Measurements from ENCODE around the gene RBMS3. TPM values are rescaled to one million over a fixed set of nuclear protein-coding genes. Genes with fewer than 3 reads are reported as not detected.

Gene RBMS3
- total and polyA plus RNA-seq, 2 experiments from 2014 or later, result 3.2 to 7.4 TPM

DNA sequence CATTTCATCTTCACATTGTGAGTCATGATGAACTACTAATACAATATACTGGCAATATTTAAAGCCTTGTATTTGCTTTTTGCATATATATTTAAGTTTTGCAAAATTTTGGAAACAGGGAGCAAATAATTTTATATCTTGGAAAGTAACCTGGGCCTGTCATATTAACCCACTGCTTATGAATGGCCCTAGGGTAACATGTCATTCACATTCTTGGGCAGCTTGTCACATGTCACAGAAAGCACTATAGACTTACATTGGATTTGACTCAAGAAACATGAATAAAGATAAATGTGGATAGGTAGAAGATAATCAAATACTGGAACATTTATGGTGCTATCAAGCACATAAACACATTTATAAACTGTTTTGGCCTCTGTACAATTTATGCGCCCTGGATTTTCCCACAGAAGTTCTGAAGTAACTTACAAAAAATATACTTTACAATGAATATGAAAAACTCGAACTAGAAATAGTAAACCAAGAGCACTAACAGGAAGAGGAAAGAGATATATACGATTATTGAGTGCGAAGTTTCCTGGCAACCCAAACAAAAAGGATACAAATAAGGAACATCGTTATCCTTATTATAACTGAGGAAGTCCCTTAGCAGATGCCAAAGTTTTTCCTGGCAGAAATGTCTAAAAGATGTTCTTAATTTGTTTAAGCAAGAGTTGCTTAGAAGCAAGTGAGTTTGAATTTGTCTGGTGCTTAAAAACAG lies 257.2 kb downstream of the RBMS3 start:
- no peak for ATAC-seq
- H3K4me3 Mint-ChIP-seq, result no peak overlapping the region

More for the DNA sequence above, 257.2 kb downstream of the RBMS3 start:
- no peak for DNase-seq (ENCODE audit: low spot score)
- peaks cover 3% of the 10 kb centered on the region for H3K27me3 Mint-ChIP-seq (ENCODE audit: insufficient read depth, low read depth, poor library complexity)
- Histone ChIP-seq H3K4me2 (no peak overlapping the region), H3K79me2 (replicated peaks; ENCODE audit: insufficient read depth) (no peaks in the 10 kb centered on the region), H3K27me3 (ENCODE audit: insufficient read depth) (no peaks in the 10 kb centered on the region), H3F3A (replicated peaks; ENCODE audit: low read depth) (no peaks in the 10 kb centered on the region), H4K20me1 (replicated peaks; ENCODE audit: insufficient read depth) (no peaks in the 10 kb centered on the region), H3K36me3 (ENCODE audit: insufficient read depth) (no peaks in the 10 kb centered on the region), H3K4me3 (no peak overlapping the region), H3K9me2 (ENCODE audit: insufficient read depth) (no peaks in the 10 kb centered on the region), H2AFZ (no peak overlapping the region), H3K4me1 (ENCODE audit: insufficient read depth) (no peaks in the 10 kb centered on the region), H3K27ac (ENCODE audit: low read depth) (no peak overlapping the region)
- H3K27ac Mint-ChIP-seq, result no peak overlapping the region
- peaks cover 5% of the 10 kb centered on the region; the same call in 2 of the 3 replicates for H3K4me1 Mint-ChIP-seq
- no peaks in the 10 kb centered on the region for H3K36me3 Mint-ChIP-seq (ENCODE audit: low read depth)
- TF ChIP-seq, protein P1, sequence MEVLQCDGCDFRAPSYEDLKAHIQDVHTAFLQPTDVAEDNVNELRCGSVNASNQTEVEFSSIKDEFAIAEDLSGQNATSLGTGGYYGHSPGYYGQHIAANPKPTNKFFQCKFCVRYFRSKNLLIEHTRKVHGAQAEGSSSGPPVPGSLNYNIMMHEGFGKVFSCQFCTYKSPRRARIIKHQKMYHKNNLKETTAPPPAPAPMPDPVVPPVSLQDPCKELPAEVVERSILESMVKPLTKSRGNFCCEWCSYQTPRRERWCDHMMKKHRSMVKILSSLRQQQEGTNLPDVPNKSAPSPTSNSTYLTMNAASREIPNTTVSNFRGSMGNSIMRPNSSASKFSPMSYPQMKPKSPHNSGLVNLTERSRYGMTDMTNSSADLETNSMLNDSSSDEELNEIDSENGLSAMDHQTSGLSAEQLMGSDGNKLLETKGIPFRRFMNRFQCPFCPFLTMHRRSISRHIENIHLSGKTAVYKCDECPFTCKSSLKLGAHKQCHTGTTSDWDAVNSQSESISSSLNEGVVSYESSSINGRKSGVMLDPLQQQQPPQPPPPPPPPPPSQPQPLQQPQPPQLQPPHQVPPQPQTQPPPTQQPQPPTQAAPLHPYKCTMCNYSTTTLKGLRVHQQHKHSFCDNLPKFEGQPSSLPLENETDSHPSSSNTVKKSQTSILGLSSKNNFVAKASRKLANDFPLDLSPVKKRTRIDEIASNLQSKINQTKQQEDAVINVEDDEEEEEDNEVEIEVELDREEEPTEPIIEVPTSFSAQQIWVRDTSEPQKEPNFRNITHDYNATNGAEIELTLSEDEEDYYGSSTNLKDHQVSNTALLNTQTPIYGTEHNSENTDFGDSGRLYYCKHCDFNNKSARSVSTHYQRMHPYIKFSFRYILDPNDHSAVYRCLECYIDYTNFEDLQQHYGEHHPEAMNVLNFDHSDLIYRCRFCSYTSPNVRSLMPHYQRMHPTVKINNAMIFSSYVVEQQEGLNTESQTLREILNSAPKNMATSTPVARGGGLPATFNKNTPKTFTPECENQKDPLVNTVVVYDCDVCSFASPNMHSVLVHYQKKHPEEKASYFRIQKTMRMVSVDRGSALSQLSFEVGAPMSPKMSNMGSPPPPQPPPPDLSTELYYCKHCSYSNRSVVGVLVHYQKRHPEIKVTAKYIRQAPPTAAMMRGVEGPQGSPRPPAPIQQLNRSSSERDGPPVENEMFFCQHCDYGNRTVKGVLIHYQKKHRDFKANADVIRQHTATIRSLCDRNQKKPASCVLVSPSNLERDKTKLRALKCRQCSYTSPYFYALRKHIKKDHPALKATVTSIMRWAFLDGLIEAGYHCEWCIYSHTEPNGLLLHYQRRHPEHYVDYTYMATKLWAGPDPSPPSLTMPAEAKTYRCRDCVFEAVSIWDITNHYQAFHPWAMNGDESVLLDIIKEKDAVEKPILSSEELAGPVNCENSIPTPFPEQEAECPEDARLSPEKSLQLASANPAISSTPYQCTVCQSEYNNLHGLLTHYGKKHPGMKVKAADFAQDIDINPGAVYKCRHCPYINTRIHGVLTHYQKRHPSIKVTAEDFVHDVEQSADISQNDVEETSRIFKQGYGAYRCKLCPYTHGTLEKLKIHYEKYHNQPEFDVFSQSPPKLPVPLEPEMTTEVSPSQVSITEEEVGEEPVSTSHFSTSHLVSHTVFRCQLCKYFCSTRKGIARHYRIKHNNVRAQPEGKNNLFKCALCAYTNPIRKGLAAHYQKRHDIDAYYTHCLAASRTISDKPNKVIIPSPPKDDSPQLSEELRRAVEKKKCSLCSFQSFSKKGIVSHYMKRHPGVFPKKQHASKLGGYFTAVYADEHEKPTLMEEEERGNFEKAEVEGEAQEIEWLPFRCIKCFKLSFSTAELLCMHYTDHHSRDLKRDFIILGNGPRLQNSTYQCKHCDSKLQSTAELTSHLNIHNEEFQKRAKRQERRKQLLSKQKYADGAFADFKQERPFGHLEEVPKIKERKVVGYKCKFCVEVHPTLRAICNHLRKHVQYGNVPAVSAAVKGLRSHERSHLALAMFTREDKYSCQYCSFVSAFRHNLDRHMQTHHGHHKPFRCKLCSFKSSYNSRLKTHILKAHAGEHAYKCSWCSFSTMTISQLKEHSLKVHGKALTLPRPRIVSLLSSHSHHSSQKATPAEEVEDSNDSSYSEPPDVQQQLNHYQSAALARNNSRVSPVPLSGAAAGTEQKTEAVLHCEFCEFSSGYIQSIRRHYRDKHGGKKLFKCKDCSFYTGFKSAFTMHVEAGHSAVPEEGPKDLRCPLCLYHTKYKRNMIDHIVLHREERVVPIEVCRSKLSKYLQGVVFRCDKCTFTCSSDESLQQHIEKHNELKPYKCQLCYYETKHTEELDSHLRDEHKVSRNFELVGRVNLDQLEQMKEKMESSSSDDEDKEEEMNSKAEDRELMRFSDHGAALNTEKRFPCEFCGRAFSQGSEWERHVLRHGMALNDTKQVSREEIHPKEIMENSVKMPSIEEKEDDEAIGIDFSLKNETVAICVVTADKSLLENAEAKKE (CRISPR knock-in tag; IDR thresholded peaks at IDR 0.05), result no peak
- TF ChIP-seq EZH2 (IDR thresholded peaks at IDR 0.05; ENCODE audit: low read depth, unreplicated experiment), result no peak
- TF ChIP-seq STAT1 (IDR thresholded peaks at IDR 0.05; ENCODE audit: unreplicated experiment), result no peak
- no peak for TF ChIP-seq POLR2AphosphoS5 (IDR thresholded peaks at IDR 0.05; ENCODE audit: low read depth)
- TF ChIP-seq, protein P2, sequence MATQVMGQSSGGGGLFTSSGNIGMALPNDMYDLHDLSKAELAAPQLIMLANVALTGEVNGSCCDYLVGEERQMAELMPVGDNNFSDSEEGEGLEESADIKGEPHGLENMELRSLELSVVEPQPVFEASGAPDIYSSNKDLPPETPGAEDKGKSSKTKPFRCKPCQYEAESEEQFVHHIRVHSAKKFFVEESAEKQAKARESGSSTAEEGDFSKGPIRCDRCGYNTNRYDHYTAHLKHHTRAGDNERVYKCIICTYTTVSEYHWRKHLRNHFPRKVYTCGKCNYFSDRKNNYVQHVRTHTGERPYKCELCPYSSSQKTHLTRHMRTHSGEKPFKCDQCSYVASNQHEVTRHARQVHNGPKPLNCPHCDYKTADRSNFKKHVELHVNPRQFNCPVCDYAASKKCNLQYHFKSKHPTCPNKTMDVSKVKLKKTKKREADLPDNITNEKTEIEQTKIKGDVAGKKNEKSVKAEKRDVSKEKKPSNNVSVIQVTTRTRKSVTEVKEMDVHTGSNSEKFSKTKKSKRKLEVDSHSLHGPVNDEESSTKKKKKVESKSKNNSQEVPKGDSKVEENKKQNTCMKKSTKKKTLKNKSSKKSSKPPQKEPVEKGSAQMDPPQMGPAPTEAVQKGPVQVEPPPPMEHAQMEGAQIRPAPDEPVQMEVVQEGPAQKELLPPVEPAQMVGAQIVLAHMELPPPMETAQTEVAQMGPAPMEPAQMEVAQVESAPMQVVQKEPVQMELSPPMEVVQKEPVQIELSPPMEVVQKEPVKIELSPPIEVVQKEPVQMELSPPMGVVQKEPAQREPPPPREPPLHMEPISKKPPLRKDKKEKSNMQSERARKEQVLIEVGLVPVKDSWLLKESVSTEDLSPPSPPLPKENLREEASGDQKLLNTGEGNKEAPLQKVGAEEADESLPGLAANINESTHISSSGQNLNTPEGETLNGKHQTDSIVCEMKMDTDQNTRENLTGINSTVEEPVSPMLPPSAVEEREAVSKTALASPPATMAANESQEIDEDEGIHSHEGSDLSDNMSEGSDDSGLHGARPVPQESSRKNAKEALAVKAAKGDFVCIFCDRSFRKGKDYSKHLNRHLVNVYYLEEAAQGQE (IDR thresholded peaks at IDR 0.05; ENCODE audit: unreplicated experiment), result no peak
- no peak for TF ChIP-seq EZH2phosphoT487 (IDR thresholded peaks at IDR 0.05; ENCODE audit: unreplicated experiment)
- TF ChIP-seq ZNF331 (CRISPR knock-in tag; IDR thresholded peaks at IDR 0.05; ENCODE audit: low read depth), result no peak
- no peak for TF ChIP-seq NANOG (IDR thresholded peaks at IDR 0.05; ENCODE audit: borderline replicate concordance)
- no peak for TF ChIP-seq ZNF114 (CRISPR knock-in tag; IDR thresholded peaks at IDR 0.05)
- TF ChIP-seq, protein P3, sequence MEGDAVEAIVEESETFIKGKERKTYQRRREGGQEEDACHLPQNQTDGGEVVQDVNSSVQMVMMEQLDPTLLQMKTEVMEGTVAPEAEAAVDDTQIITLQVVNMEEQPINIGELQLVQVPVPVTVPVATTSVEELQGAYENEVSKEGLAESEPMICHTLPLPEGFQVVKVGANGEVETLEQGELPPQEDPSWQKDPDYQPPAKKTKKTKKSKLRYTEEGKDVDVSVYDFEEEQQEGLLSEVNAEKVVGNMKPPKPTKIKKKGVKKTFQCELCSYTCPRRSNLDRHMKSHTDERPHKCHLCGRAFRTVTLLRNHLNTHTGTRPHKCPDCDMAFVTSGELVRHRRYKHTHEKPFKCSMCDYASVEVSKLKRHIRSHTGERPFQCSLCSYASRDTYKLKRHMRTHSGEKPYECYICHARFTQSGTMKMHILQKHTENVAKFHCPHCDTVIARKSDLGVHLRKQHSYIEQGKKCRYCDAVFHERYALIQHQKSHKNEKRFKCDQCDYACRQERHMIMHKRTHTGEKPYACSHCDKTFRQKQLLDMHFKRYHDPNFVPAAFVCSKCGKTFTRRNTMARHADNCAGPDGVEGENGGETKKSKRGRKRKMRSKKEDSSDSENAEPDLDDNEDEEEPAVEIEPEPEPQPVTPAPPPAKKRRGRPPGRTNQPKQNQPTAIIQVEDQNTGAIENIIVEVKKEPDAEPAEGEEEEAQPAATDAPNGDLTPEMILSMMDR (conservative IDR thresholded peaks at IDR 0.05; ENCODE audit: low read depth in 2 of 2), result no peak
- TF ChIP-seq, protein P4, sequence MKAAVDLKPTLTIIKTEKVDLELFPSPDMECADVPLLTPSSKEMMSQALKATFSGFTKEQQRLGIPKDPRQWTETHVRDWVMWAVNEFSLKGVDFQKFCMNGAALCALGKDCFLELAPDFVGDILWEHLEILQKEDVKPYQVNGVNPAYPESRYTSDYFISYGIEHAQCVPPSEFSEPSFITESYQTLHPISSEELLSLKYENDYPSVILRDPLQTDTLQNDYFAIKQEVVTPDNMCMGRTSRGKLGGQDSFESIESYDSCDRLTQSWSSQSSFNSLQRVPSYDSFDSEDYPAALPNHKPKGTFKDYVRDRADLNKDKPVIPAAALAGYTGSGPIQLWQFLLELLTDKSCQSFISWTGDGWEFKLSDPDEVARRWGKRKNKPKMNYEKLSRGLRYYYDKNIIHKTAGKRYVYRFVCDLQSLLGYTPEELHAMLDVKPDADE (IDR thresholded peaks at IDR 0.05), result no peak
- no peak for TF ChIP-seq CREB1 (CRISPR knock-in tag; IDR thresholded peaks at IDR 0.05; ENCODE audit: low read depth)
- TF ChIP-seq JUNB (IDR thresholded peaks at IDR 0.05; ENCODE audit: unreplicated experiment), result no peak
- H3K9me3 Mint-ChIP-seq, result no peaks in the 10 kb centered on the region
